Uterus (tissue), 2 donors: ENCODE data around the gene TSEN34.

ENCODE experiments used
- CTCF ChIP-seq, 4 experiments: fragments of 200-600 bp in 2 of 4; fragments of 450-650 bp in 2 of 4; sonication (generic) in 2 of 4; IDR thresholded peaks; one replicate each; pipeline ENCODE4 v1.5.1; 2016 to 2019; ENCODE audit warnings: antibody characterized with exemption in 4 of 4, mild to moderate bottlenecking in 2 of 4, moderate library complexity in 1 of 4
- POLR2A ChIP-seq, 2 donors: fragments of 450-650 bp; IDR thresholded peaks; one replicate each; pipeline ENCODE4 v1.6.1; 2016; ENCODE audit warnings: antibody characterized with exemption in 2 of 2, mild to moderate bottlenecking in 1 of 2, moderate library complexity in 1 of 2

GRCh38 chr19:54208784-54209057, 17.6 kb downstream of the TSEN34 start:
- TF ChIP-seq CTCF (IDR thresholded peaks at IDR 0.05) (no peak), POLR2A (IDR thresholded peaks at IDR 0.05) (no peak)
